ENCODE data around the gene ANKMY2. TPM values are rescaled to one million over a fixed set of nuclear protein-coding genes. Genes with fewer than 3 reads are reported as not detected.

Gene ANKMY2
- total RNA-seq, 1 donor from 2014 or later: 36.5 TPM

GRCh38 chr7:16587790-16588189 lies 57.8 kb downstream of the ANKMY2 start:
- DNase-seq (ENCODE audit: low spot score): no peak
- intact Hi-C loops (cut with DNase I): no loop called here

- DNase-seq (ENCODE audit: low spot score): no peak
- intact Hi-C loops (cut with DNase I): no loop called here
Measured at GRCh38 chr7:16587129-16587528, 58.4 kb downstream of the ANKMY2 start.

GRCh38 chr7:16586081-16586874 lies 59.3 kb downstream of the ANKMY2 start:
- no peak for DNase-seq (ENCODE audit: low spot score)
- intact Hi-C loops (cut with DNase I): no loop called here

- DNase-seq (ENCODE audit: low spot score): no peak
- intact Hi-C loops (cut with DNase I): no loop called here
Measured at GRCh38 chr7:16585540-16585939, 60.0 kb downstream of the ANKMY2 start.

- intact Hi-C loops (cut with DNase I): no loop called here
- DNase-seq (ENCODE audit: low spot score): no peak
Measured at GRCh38 chr7:16583834-16584233, 61.7 kb downstream of the ANKMY2 start.

GRCh38 chr7:16581286-16581685 lies 64.3 kb downstream of the ANKMY2 start:
- DNase-seq (ENCODE audit: low spot score): no peak
- intact Hi-C loops (cut with DNase I): no loop called here

GRCh38 chr7:16579216-16579615 lies 66.3 kb downstream of the ANKMY2 start:
- intact Hi-C loops (cut with DNase I): no loop called here
- no peak for DNase-seq (ENCODE audit: low spot score)

GRCh38 chr7:16571941-16572340 lies 73.6 kb downstream of the ANKMY2 start:
- intact Hi-C loops (cut with DNase I): no loop called here
- DNase-seq (ENCODE audit: low spot score): no peak

- no peak for DNase-seq (ENCODE audit: low spot score)
- intact Hi-C loops (cut with DNase I): loop anchor here (2.0 to 5.0 kb wide), 4 partner anchors 133 to 486 kb away; no protein-coding TSS in a partner anchor
Measured at GRCh38 chr7:16564909-16565426, 80.6 kb downstream of the ANKMY2 start.

- DNase-seq (ENCODE audit: low spot score): no peak
- intact Hi-C loops (cut with DNase I): loop anchor here (2.0 to 5.0 kb wide), 4 partner anchors 132 to 485 kb away; no protein-coding TSS in a partner anchor
Measured at GRCh38 chr7:16564023-16564380, 81.6 kb downstream of the ANKMY2 start.

- no peak for DNase-seq (ENCODE audit: low spot score)
- intact Hi-C loops (cut with DNase I): loop anchor here (2.0 to 5.0 kb wide), 4 partner anchors 131 to 485 kb away; no protein-coding TSS in a partner anchor
Measured at GRCh38 chr7:16563281-16564022, 82.1 kb downstream of the ANKMY2 start.

GRCh38 chr7:16562456-16563220 lies 82.9 kb downstream of the ANKMY2 start:
- intact Hi-C loops (cut with DNase I): loop anchor here (5.0 kb wide), 3 partner anchors 130 to 445 kb away; no protein-coding TSS in a partner anchor

GRCh38 chr7:16561943-16562342 lies 83.6 kb downstream of the ANKMY2 start:
- DNase-seq (ENCODE audit: low spot score): no peak
- intact Hi-C loops (cut with DNase I): loop anchor here (5.0 kb wide), 3 partner anchors 130 to 445 kb away; no protein-coding TSS in a partner anchor

More at GRCh38 chr7:16562456-16563220, 82.9 kb downstream of the ANKMY2 start:
- DNase-seq (ENCODE audit: low spot score): no peak

GRCh38 chr7:16559497-16560179 lies 85.9 kb downstream of the ANKMY2 start:
- intact Hi-C loops (cut with DNase I): loop anchor here (5.0 kb wide), 3 partner anchors 127 to 442 kb away; no protein-coding TSS in a partner anchor
- no peak for DNase-seq (ENCODE audit: low spot score)

- no peak for DNase-seq (ENCODE audit: low spot score)
- intact Hi-C loops (cut with DNase I): no loop called here
Measured at GRCh38 chr7:16558761-16559302, 86.7 kb downstream of the ANKMY2 start.

GRCh38 chr7:16556359-16556758 lies 89.2 kb downstream of the ANKMY2 start:
- intact Hi-C loops (cut with DNase I): no loop called here
- no peak for DNase-seq (ENCODE audit: low spot score)

GRCh38 chr7:16554518-16555236 lies 90.9 kb downstream of the ANKMY2 start:
- no peak for DNase-seq (ENCODE audit: low spot score)
- intact Hi-C loops (cut with DNase I): no loop called here

GRCh38 chr7:16550671-16551070 lies 94.9 kb downstream of the ANKMY2 start:
- intact Hi-C loops (cut with DNase I): no loop called here
- no peak for DNase-seq (ENCODE audit: low spot score)

Data from cardiac septum (tissue), 1 donor.